ENCODE data around the gene GP2.

Gene GP2

GRCh38 chr16:20265019-20265418, 62.3 kb downstream of the GP2 start:
- TF ChIP-seq POLR2A (IDR thresholded peaks at IDR 0.05; ENCODE audit: low read depth, low read length): no peak
- FAIRE-seq: no peak
- DNase-seq (ENCODE audit: insufficient read length, low spot score): no peak

- TF ChIP-seq POLR2A (IDR thresholded peaks at IDR 0.05; ENCODE audit: low read depth, low read length): no peak
- DNase-seq (ENCODE audit: insufficient read length, low spot score) (no peak), FAIRE-seq (no peak)
Measured at GRCh38 chr16:20263138-20263855, 64.0 kb downstream of the GP2 start.

- DNase-seq (ENCODE audit: insufficient read length, low spot score) (no peak), FAIRE-seq (no peak)
- no peak for TF ChIP-seq POLR2A (IDR thresholded peaks at IDR 0.05; ENCODE audit: low read depth, low read length)
Measured at GRCh38 chr16:20262248-20262647, 65.1 kb downstream of the GP2 start.

- DNase-seq (ENCODE audit: insufficient read length, low spot score): no peak
- no peak for TF ChIP-seq POLR2A (IDR thresholded peaks at IDR 0.05; ENCODE audit: low read depth, low read length)
- FAIRE-seq: no peak
Measured at GRCh38 chr16:20260215-20261009, 66.9 kb downstream of the GP2 start.
